OCI-LY1 (cell line): ENCODE measurements around the gene RNF217.

ENCODE experiments used
- EZH2 ChIP-seq: fragments of 200-600 bp; sonication (generic), shearing (Covaris generic); IDR thresholded peaks from 2 replicates; pipeline ENCODE4 v1.8.0; 2017; ENCODE audit warnings: borderline replicate concordance, mixed run types, mild to moderate bottlenecking, antibody characterized with exemption, low read length, moderate library complexity, mixed read lengths
- TF ChIP-seq, protein P1 (sequence below): fragments of 200-600 bp; sonication (generic), shearing (Covaris generic); IDR thresholded peaks from 2 replicates; pipeline ENCODE4 v1.5.1; 2017; ENCODE audit warnings: mild to moderate bottlenecking, antibody characterized with exemption, low read length, moderate library complexity, mixed read lengths

DNA sequence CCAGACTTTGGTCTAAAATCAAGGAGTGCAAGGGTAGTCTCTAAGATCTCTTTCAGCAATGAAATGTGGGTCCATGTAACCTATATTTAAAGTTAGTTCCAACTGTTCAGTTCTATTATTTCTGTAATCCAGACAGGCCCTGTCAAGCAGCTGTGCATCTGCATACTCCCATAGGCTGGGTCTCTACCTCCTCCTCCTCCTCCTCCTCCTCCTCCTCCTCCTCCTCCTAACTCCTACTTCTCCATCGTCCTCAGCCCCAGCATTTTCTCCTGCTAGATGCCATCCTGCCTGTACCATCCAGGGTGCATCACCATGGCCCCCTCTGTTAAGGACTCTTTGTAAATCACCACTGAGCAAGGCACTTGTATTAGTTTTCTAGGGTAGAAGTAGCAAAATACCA lies 138.9 kb downstream of the RNF217 start:
- TF ChIP-seq, protein P1, sequence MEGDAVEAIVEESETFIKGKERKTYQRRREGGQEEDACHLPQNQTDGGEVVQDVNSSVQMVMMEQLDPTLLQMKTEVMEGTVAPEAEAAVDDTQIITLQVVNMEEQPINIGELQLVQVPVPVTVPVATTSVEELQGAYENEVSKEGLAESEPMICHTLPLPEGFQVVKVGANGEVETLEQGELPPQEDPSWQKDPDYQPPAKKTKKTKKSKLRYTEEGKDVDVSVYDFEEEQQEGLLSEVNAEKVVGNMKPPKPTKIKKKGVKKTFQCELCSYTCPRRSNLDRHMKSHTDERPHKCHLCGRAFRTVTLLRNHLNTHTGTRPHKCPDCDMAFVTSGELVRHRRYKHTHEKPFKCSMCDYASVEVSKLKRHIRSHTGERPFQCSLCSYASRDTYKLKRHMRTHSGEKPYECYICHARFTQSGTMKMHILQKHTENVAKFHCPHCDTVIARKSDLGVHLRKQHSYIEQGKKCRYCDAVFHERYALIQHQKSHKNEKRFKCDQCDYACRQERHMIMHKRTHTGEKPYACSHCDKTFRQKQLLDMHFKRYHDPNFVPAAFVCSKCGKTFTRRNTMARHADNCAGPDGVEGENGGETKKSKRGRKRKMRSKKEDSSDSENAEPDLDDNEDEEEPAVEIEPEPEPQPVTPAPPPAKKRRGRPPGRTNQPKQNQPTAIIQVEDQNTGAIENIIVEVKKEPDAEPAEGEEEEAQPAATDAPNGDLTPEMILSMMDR = no peak
- no peak for TF ChIP-seq EZH2
